GM11168 (cell line): ENCODE measurements around the gene ACSL1.
"Not testable (repeated sequence)": the region's sequence is repeated elsewhere in the genome, so short reads cannot be mapped to it uniquely, and the experiment has no call there.

Experiments
- in situ Hi-C: fragments of 300-500 bp; cut with MboI; formaldehyde crosslinking; loops from one replicate; pipeline ENCODE4 v1.12.0; 2022; ENCODE audit warnings: low sequenced_read_pairs; ENCODE audit not compliant: unreplicated experiment

Gene ACSL1

GRCh38 chr4:184764601-184765000, 61.2 kb downstream of the ACSL1 start:
- in situ Hi-C loops, result loop anchor here (10.0 kb wide), 1 partner anchor 210 kb away; no protein-coding TSS in a partner anchor

- in situ Hi-C loops, result loop anchor here (10.0 kb wide), 1 partner anchor 212 kb away; no protein-coding TSS in a partner anchor
Observed at GRCh38 chr4:184763150-184763780, 62.5 kb downstream of the ACSL1 start.

- in situ Hi-C loops, result loop anchor here (10.0 kb wide), 1 partner anchor 213 kb away; no protein-coding TSS in a partner anchor
Observed at GRCh38 chr4:184762100-184762499, 63.7 kb downstream of the ACSL1 start.

GRCh38 chr4:184760681-184761080, 65.1 kb downstream of the ACSL1 start:
- in situ Hi-C loops, result loop anchor here (10.0 kb wide), 1 partner anchor 214 kb away; no protein-coding TSS in a partner anchor

- in situ Hi-C loops, result no loop called here
Observed at GRCh38 chr4:184757810-184758209, 68.0 kb downstream of the ACSL1 start.

- in situ Hi-C loops, result no loop called here
Observed at GRCh38 chr4:184756399-184756798, 69.4 kb downstream of the ACSL1 start.

- in situ Hi-C loops, result no loop called here
Observed at GRCh38 chr4:184755278-184755677, 70.5 kb downstream of the ACSL1 start.

- in situ Hi-C loops, result no loop called here
Observed at GRCh38 chr4:184752496-184753275, 73.1 kb downstream of the ACSL1 start.

- in situ Hi-C loops, result no loop called here
Observed at GRCh38 chr4:184751585-184751956, 74.2 kb downstream of the ACSL1 start.

GRCh38 chr4:184750926-184751584, 74.7 kb downstream of the ACSL1 start:
- in situ Hi-C loops, result no loop called here

GRCh38 chr4:184748251-184748652, 77.5 kb downstream of the ACSL1 start:
- in situ Hi-C loops, result no loop called here

GRCh38 chr4:184747034-184747830, 78.5 kb downstream of the ACSL1 start:
- in situ Hi-C loops, result no loop called here

- in situ Hi-C loops, result no loop called here
Observed at GRCh38 chr4:184745831-184746795, 79.7 kb downstream of the ACSL1 start.

- in situ Hi-C loops, result no loop called here
Observed at GRCh38 chr4:184744236-184744635, 81.5 kb downstream of the ACSL1 start.

GRCh38 chr4:184743650-184744049, 82.1 kb downstream of the ACSL1 start:
- in situ Hi-C loops, result no loop called here

GRCh38 chr4:184741651-184742050, 84.1 kb downstream of the ACSL1 start:
- in situ Hi-C loops, result not testable (repeated sequence)

GRCh38 chr4:184740980-184741391, 84.8 kb downstream of the ACSL1 start:
- in situ Hi-C loops, result no loop called here

- in situ Hi-C loops, result not testable (repeated sequence)
Observed at GRCh38 chr4:184739575-184739974, 86.2 kb downstream of the ACSL1 start.

- in situ Hi-C loops, result no loop called here
Observed at GRCh38 chr4:184734758-184735157, 91.0 kb downstream of the ACSL1 start.
